ENCODE results near the gene ZFAND3.

ZFAND3 gene

GRCh38 chr6:37934276-37934675, 114.7 kb downstream of the ZFAND3 start:
- Histone ChIP-seq H4K20me1 (ENCODE audit: insufficient read depth, low read length) (no peaks in the 10 kb centered on the region), H3K4me3 (ENCODE audit: low read length) (no peak overlapping the region), H3K79me2 (ENCODE audit: low read length) (peaks cover 10% of the 10 kb centered on the region), H3K4me1 (ENCODE audit: low read length) (peaks cover 7% of the 10 kb centered on the region), H3K36me3 (replicated peaks; ENCODE audit: insufficient read depth, low read length) (no peaks in the 10 kb centered on the region), H2AFZ (ENCODE audit: low read length) (no peak overlapping the region), H3K27ac (ENCODE audit: low read length) (no peak overlapping the region), H3K9ac (ENCODE audit: low read length) (no peak overlapping the region), H3K9me3 (replicated peaks; ENCODE audit: insufficient read depth, low read length) (no peaks in the 10 kb centered on the region), H3F3A (ENCODE audit: insufficient read depth, low read length) (no peaks in the 10 kb centered on the region; the same call in 1 of the 2 replicates), H3K4me2 (ENCODE audit: low read depth, low read length) (no peak overlapping the region), H3K27me3 (replicated peaks; ENCODE audit: insufficient read depth, low read length) (no peaks in the 10 kb centered on the region), H3K9me2 (replicated peaks; ENCODE audit: insufficient read depth, low read length) (no peaks in the 10 kb centered on the region)
- TF ChIP-seq EZH2 (optimal IDR thresholded peaks at IDR 0.05; ENCODE audit: low read depth, low read length) (no peak), EZH2phosphoT487 (IDR thresholded peaks at IDR 0.05; ENCODE audit: low read length) (no peak), CTCF (IDR thresholded peaks at IDR 0.05; ENCODE audit: low read length) (no peak)
- DNase-seq = no peak

GRCh38 chr6:37936150-37936549, 116.6 kb downstream of the ZFAND3 start:
- Histone ChIP-seq H3F3A (ENCODE audit: insufficient read depth, low read length) (no peaks in the 10 kb centered on the region; the same call in 1 of the 2 replicates), H3K36me3 (replicated peaks; ENCODE audit: insufficient read depth, low read length) (no peaks in the 10 kb centered on the region), H4K20me1 (ENCODE audit: insufficient read depth, low read length) (no peaks in the 10 kb centered on the region), H2AFZ (ENCODE audit: low read length) (no peak overlapping the region), H3K9ac (ENCODE audit: low read length) (no peak overlapping the region), H3K27me3 (replicated peaks; ENCODE audit: insufficient read depth, low read length) (no peaks in the 10 kb centered on the region), H3K27ac (ENCODE audit: low read length) (no peak overlapping the region), H3K4me1 (ENCODE audit: low read length) (peaks cover 7% of the 10 kb centered on the region), H3K9me2 (replicated peaks; ENCODE audit: insufficient read depth, low read length) (no peaks in the 10 kb centered on the region), H3K4me3 (ENCODE audit: low read length) (no peak overlapping the region), H3K4me2 (ENCODE audit: low read depth, low read length) (no peak overlapping the region), H3K9me3 (replicated peaks; ENCODE audit: insufficient read depth, low read length) (no peaks in the 10 kb centered on the region), H3K79me2 (ENCODE audit: low read length) (peaks cover 8% of the 10 kb centered on the region)
- no peak for DNase-seq
- no peak for TF ChIP-seq CTCF (IDR thresholded peaks at IDR 0.05; ENCODE audit: low read length)
- no peak for TF ChIP-seq EZH2 (optimal IDR thresholded peaks at IDR 0.05; ENCODE audit: low read depth, low read length)
- TF ChIP-seq EZH2phosphoT487 (IDR thresholded peaks at IDR 0.05; ENCODE audit: low read length) = no peak

- H4K20me1 ChIP-seq (ENCODE audit: insufficient read depth, low read length) = no peaks in the 10 kb centered on the region
- H3K9me2 ChIP-seq (replicated peaks; ENCODE audit: insufficient read depth, low read length) = no peaks in the 10 kb centered on the region
- H2AFZ ChIP-seq (ENCODE audit: low read length) = no peak overlapping the region
- H3K4me1 ChIP-seq (ENCODE audit: low read length) = peaks cover 7% of the 10 kb centered on the region
- H3K27ac ChIP-seq (ENCODE audit: low read length) = no peak overlapping the region
- H3K36me3 ChIP-seq (replicated peaks; ENCODE audit: insufficient read depth, low read length) = no peaks in the 10 kb centered on the region
- H3K79me2 ChIP-seq (ENCODE audit: low read length) = peaks cover 8% of the 10 kb centered on the region
- peak; percentile 31 for DNase-seq
- TF ChIP-seq EZH2 (optimal IDR thresholded peaks at IDR 0.05; ENCODE audit: low read depth, low read length) (no peak), CTCF (IDR thresholded peaks at IDR 0.05; ENCODE audit: low read length) (no peak), EZH2phosphoT487 (IDR thresholded peaks at IDR 0.05; ENCODE audit: low read length) (no peak)
- no peak overlapping the region for H3K4me2 ChIP-seq (ENCODE audit: low read depth, low read length)
- H3K4me3 ChIP-seq (ENCODE audit: low read length) = no peak overlapping the region
- H3K9me3 ChIP-seq (replicated peaks; ENCODE audit: insufficient read depth, low read length) = no peaks in the 10 kb centered on the region
- H3K27me3 ChIP-seq (replicated peaks; ENCODE audit: insufficient read depth, low read length) = no peaks in the 10 kb centered on the region
- no peaks in the 10 kb centered on the region; the same call in 1 of the 2 replicates for H3F3A ChIP-seq (ENCODE audit: insufficient read depth, low read length)
- no peak overlapping the region for H3K9ac ChIP-seq (ENCODE audit: low read length)
Observed at GRCh38 chr6:37936906-37937305, 117.4 kb downstream of the ZFAND3 start.
